ENCODE measurements around the gene NMNAT1. TPM values are rescaled to one million over a fixed set of nuclear protein-coding genes. Genes with fewer than 3 reads are reported as not detected.
A peak's percentile ranks its signal among the peaks of the same experiment; 100 is the strongest.
"Not testable (repeated sequence)": the region's sequence is repeated elsewhere in the genome, so short reads cannot be mapped to it uniquely, and the experiment has no call there.

NMNAT1 gene
- polyA plus RNA-seq, 1 donor from 2014 or later: 7.9 TPM

- H3K36me3 Mint-ChIP-seq, H3K9me3 Mint-ChIP-seq, H3K4me3 Mint-ChIP-seq, H3K27me3 Mint-ChIP-seq, H3K4me1 Mint-ChIP-seq, H3K27ac Mint-ChIP-seq: not testable (repeated sequence)
Observed at GRCh38 chr1:10020678-10021077, 77.4 kb downstream of the NMNAT1 start.

GRCh38 chr1:10021992-10022391, 78.7 kb downstream of the NMNAT1 start:
- H3K27me3 Mint-ChIP-seq, H3K9me3 Mint-ChIP-seq, H3K27ac Mint-ChIP-seq, H3K4me1 Mint-ChIP-seq, H3K4me3 Mint-ChIP-seq, H3K36me3 Mint-ChIP-seq: not testable (repeated sequence)

- peaks cover 4 to 6% (median 4%) of the 10 kb centered on the region in 3 donors for H3K4me1 Mint-ChIP-seq
- no peaks in the 10 kb centered on the region for H3K9me3 Mint-ChIP-seq
- H3K27ac Mint-ChIP-seq: no peak overlapping the region
- H3K36me3 Mint-ChIP-seq: no peaks in the 10 kb centered on the region
- no peaks in the 10 kb centered on the region for H3K27me3 Mint-ChIP-seq
- no peak overlapping the region for H3K4me3 Mint-ChIP-seq
Observed at GRCh38 chr1:10022656-10023055, 79.4 kb downstream of the NMNAT1 start.

- Mint-ChIP-seq H3K36me3 (no peaks in the 10 kb centered on the region), H3K9me3 (no peaks in the 10 kb centered on the region), H3K4me3 (no peak overlapping the region), H3K4me1 (no peaks in the 10 kb centered on the region), H3K27me3 (no peaks in the 10 kb centered on the region), H3K27ac (no peak overlapping the region)
Observed at GRCh38 chr1:10025354-10025753, 82.1 kb downstream of the NMNAT1 start.

- peaks cover 0 to under 1% (median 0%) of the 10 kb centered on the region in 3 donors for H3K4me1 Mint-ChIP-seq
- H3K27ac Mint-ChIP-seq: no peak overlapping the region
- H3K9me3 Mint-ChIP-seq: no peaks in the 10 kb centered on the region
- no peaks in the 10 kb centered on the region for H3K27me3 Mint-ChIP-seq
- no peaks in the 10 kb centered on the region for H3K36me3 Mint-ChIP-seq
- no peak overlapping the region for H3K4me3 Mint-ChIP-seq
Observed at GRCh38 chr1:10027027-10027426, 83.8 kb downstream of the NMNAT1 start.

GRCh38 chr1:10028956-10029500, 85.8 kb downstream of the NMNAT1 start:
- not testable (repeated sequence) for H3K27me3 Mint-ChIP-seq, H3K9me3 Mint-ChIP-seq, H3K27ac Mint-ChIP-seq, H3K36me3 Mint-ChIP-seq, H3K4me3 Mint-ChIP-seq
- peaks cover 10 to 15% (median 12%) of the 10 kb centered on the region in 3 donors for H3K4me1 Mint-ChIP-seq

GRCh38 chr1:10031461-10031860, 88.2 kb downstream of the NMNAT1 start:
- H3K27me3 Mint-ChIP-seq: no peaks in the 10 kb centered on the region
- H3K9me3 Mint-ChIP-seq: no peaks in the 10 kb centered on the region
- H3K4me3 Mint-ChIP-seq: peak overlapping the region in 2 of 4 donors; percentile 24 to 37
- H3K4me1 Mint-ChIP-seq: peaks cover 17 to 23% (median 20%) of the 10 kb centered on the region in 3 donors
- peaks cover 2% of the 10 kb centered on the region for H3K36me3 Mint-ChIP-seq
- peak overlapping the region in 2 of 3 donors; percentile 23 to 63 for H3K27ac Mint-ChIP-seq

- H3K27ac Mint-ChIP-seq: peak within 1 kb of the TSS; percentile 89 to 98 (median 96)
- no peaks in the 10 kb centered on the region for H3K27me3 Mint-ChIP-seq
- H3K9me3 Mint-ChIP-seq: no peaks in the 10 kb centered on the region
- peak within 1 kb of the TSS; percentile 95 to 99 (median 97) for H3K4me3 Mint-ChIP-seq
- H3K4me1 Mint-ChIP-seq: peaks cover 17 to 23% (median 20%) of the 10 kb centered on the region in 3 donors
- H3K36me3 Mint-ChIP-seq: peaks cover 2% of the 10 kb centered on the region
Observed at GRCh38 chr1:10032590-10033358, 89.5 kb downstream of the NMNAT1 start, which contains the start of gene UBE4B. Gene UBE4B (plus strand): TSS chr1:10032958. CDS start chr1:10033671, 713 bp downstream.

- Mint-ChIP-seq H3K4me3 (peak overlapping the region; percentile 95 to 99 (median 97)), H3K9me3 (no peaks in the 10 kb centered on the region), H3K27me3 (no peaks in the 10 kb centered on the region), H3K4me1 (peaks cover 17 to 23% (median 20%) of the 10 kb centered on the region in 3 donors), H3K36me3 (peaks cover 2% of the 10 kb centered on the region), H3K27ac (peak overlapping the region; percentile 89 to 98 (median 96))
Observed at GRCh38 chr1:10033359-10033845, 90.1 kb downstream of the NMNAT1 start.

Other genes starting within 250 kb of the NMNAT1 start
- 24.7 TPM for gene CLSTN1, start 119.5 kb upstream of the NMNAT1 start, polyA plus RNA-seq
- gene CTNNBIP1, start 33.2 kb upstream of the NMNAT1 start, polyA plus RNA-seq: 10.0 TPM
- gene LZIC, start 84 bp upstream of the NMNAT1 start, polyA plus RNA-seq: 30.0 TPM
- gene RBP7, start 53.8 kb downstream of the NMNAT1 start, polyA plus RNA-seq: 1.3 TPM
- 9.0 TPM for gene UBE4B, start 89.5 kb downstream of the NMNAT1 start, polyA plus RNA-seq